HG03378 (cell line): Measurements from ENCODE around the gene MEF2B.
"Not testable (repeated sequence)": the region's sequence is repeated elsewhere in the genome, so short reads cannot be mapped to it uniquely, and the experiment has no call there.

ENCODE experiments used
- ATAC-seq: cut with Tn5 transposase; IDR thresholded peaks from one replicate; pipeline ENCODE4 v1.9.1; 2021; ENCODE audit warnings: mild to moderate bottlenecking, moderate library complexity; ENCODE audit not compliant: unreplicated experiment

The MEF2B gene

GRCh38 chr19:19132912-19133311 lies 37.2 kb downstream of the MEF2B start:
- no peak for ATAC-seq

- no peak for ATAC-seq
Measured at GRCh38 chr19:19131989-19132388, 38.1 kb downstream of the MEF2B start.

- ATAC-seq: no peak
Measured at GRCh38 chr19:19126102-19126501, 44.0 kb downstream of the MEF2B start.

GRCh38 chr19:19123386-19123785 lies 46.7 kb downstream of the MEF2B start:
- no peak for ATAC-seq

GRCh38 chr19:19122902-19123301 lies 47.2 kb downstream of the MEF2B start:
- no peak for ATAC-seq

- ATAC-seq: no peak
Measured at GRCh38 chr19:19121371-19121770, 48.7 kb downstream of the MEF2B start.

GRCh38 chr19:19120308-19121231 lies 49.5 kb downstream of the MEF2B start:
- no peak for ATAC-seq

GRCh38 chr19:19119325-19120237 lies 50.5 kb downstream of the MEF2B start:
- ATAC-seq: no peak

GRCh38 chr19:19115954-19116353 lies 54.1 kb downstream of the MEF2B start:
- no peak for ATAC-seq

- no peak for ATAC-seq
Measured at GRCh38 chr19:19113040-19113626, 56.9 kb downstream of the MEF2B start.

GRCh38 chr19:19111967-19112580 lies 58.0 kb downstream of the MEF2B start:
- no peak for ATAC-seq

GRCh38 chr19:19111136-19111835 lies 58.8 kb downstream of the MEF2B start:
- ATAC-seq: no peak

GRCh38 chr19:19110410-19111135 lies 59.5 kb downstream of the MEF2B start:
- ATAC-seq: no peak

GRCh38 chr19:19109601-19110000 lies 60.5 kb downstream of the MEF2B start:
- ATAC-seq: no peak

GRCh38 chr19:19107654-19108053 lies 62.4 kb downstream of the MEF2B start:
- ATAC-seq: no peak

GRCh38 chr19:19106938-19107337 lies 63.1 kb downstream of the MEF2B start:
- not testable (repeated sequence) for ATAC-seq

- ATAC-seq: no peak
Measured at GRCh38 chr19:19106056-19106551, 64.0 kb downstream of the MEF2B start.

- no peak for ATAC-seq
Measured at GRCh38 chr19:19105365-19106055, 64.6 kb downstream of the MEF2B start.

- ATAC-seq: no peak
Measured at GRCh38 chr19:19103167-19103566, 66.9 kb downstream of the MEF2B start.
